IMR-90 (cell line): ENCODE data around the gene SSBP2. TPM values are rescaled to one million over a fixed set of nuclear protein-coding genes. Genes with fewer than 3 reads are reported as not detected.

Experiments used
- ATAC-seq: fragments of 200-7000 bp; cut with Tn5 transposase; 2 replicates; pipeline ENCODE4 v1.9.1; 2020; ENCODE audit warnings: low read depth, mild to moderate bottlenecking, moderate library complexity
- BruUV-seq: library from RNA; stranded (reverse); fragments of 400-500 nt; replicated peaks from 2 replicates; lab custom pipeline; 2021; lab: Mats Ljungman, UMichigan
- CTCF ChIA-PET: fragments of 300-600 bp; formaldehyde crosslinking; extraction: SDS; loops from one replicate; lab custom pipeline; 2021; ENCODE audit warnings: antibody characterized with exemption; lab: Yijun Ruan, JAX
- POLR2A ChIA-PET: fragments of 300-600 bp; sonication (Branson Sonifier 250); formaldehyde crosslinking; loops from one replicate; lab custom pipeline; 2022; ENCODE audit warnings: antibody characterized with exemption; ENCODE audit not compliant: unreplicated experiment; lab: Charles Lee
- DNase-seq: peaks from one replicate; pipeline ENCODE4 v3.0.0; 2013
- H2AFZ ChIP-seq: replicated peaks from 2 replicates; pipeline ENCODE3; 2013; ENCODE audit warnings: low read length, mild to moderate bottlenecking; ENCODE audit not compliant: poor library complexity
- H2AK5ac ChIP-seq: 2 replicates; pipeline ENCODE4 v1.6.1; 2013; ENCODE audit warnings: low read depth, low read length, inconsistent platforms
- H2AK9ac ChIP-seq: replicated peaks from 2 replicates; pipeline ENCODE3; 2013; ENCODE audit warnings: mild to moderate bottlenecking, low read depth, low read length, moderate library complexity; ENCODE audit not compliant: poor library complexity
- H2BK120ac ChIP-seq: 2 replicates; pipeline ENCODE4 v1.6.1; 2013; ENCODE audit warnings: low read depth, low read length, inconsistent platforms
- H2BK15ac ChIP-seq: 3 replicates; pipeline ENCODE4 v1.6.1; 2013; ENCODE audit warnings: low read depth, low read length, inconsistent platforms
- H2BK20ac ChIP-seq: 2 replicates; pipeline ENCODE4 v1.6.1; 2013; ENCODE audit warnings: low read depth, mild to moderate bottlenecking, inconsistent platforms, low read length, moderate library complexity
- H2BK5ac ChIP-seq: 2 replicates; pipeline ENCODE4 v1.6.1; 2013; ENCODE audit warnings: mild to moderate bottlenecking, low read depth, low read length, inconsistent platforms; ENCODE audit not compliant: poor library complexity, severe bottlenecking
- H3K14ac ChIP-seq: replicated peaks from 2 replicates; pipeline ENCODE4 v1.6.1; 2013; ENCODE audit warnings: low read depth, low read length, inconsistent platforms
- H3K18ac ChIP-seq: 2 replicates; pipeline ENCODE4 v1.6.1; 2013; ENCODE audit warnings: low read depth, low read length, control low read depth
- H3K23ac ChIP-seq: 2 replicates; pipeline ENCODE4 v1.6.1; 2013; ENCODE audit warnings: low read depth, low read length, inconsistent platforms
- H3K27ac ChIP-seq: 2 replicates; pipeline ENCODE4 v1.5.1; 2013; ENCODE audit warnings: mild to moderate bottlenecking, control low read depth, low read length; ENCODE audit not compliant: insufficient read depth
- H3K27me3 ChIP-seq: 2 replicates; pipeline ENCODE4 v1.6.1; 2013; ENCODE audit warnings: low read length; ENCODE audit not compliant: control insufficient read depth, insufficient read depth
- H3K36me3 ChIP-seq: 2 replicates; pipeline ENCODE4 v1.6.1; 2013; ENCODE audit warnings: low read length, mixed read lengths; ENCODE audit not compliant: control insufficient read depth, insufficient read depth
- H3K4ac ChIP-seq: 2 replicates; pipeline ENCODE4 v1.6.1; 2013; ENCODE audit warnings: low read depth, low read length, inconsistent platforms
- H3K4me1 ChIP-seq: 2 replicates; pipeline ENCODE4 v1.6.1; 2013; ENCODE audit warnings: low read length, mixed read lengths; ENCODE audit not compliant: control insufficient read depth, insufficient read depth
- H3K4me2 ChIP-seq: 2 replicates; pipeline ENCODE4 v1.6.1; 2013; ENCODE audit warnings: low read depth, mild to moderate bottlenecking, control low read depth, low read length, moderate library complexity
- H3K4me3 ChIP-seq: 2 replicates; pipeline ENCODE4 v1.5.1; 2013; ENCODE audit warnings: low read depth, mild to moderate bottlenecking, control low read depth, low read length, moderate library complexity; ENCODE audit not compliant: insufficient read depth
- H3K56ac ChIP-seq: 2 replicates; pipeline ENCODE4 v1.6.1; 2013; ENCODE audit warnings: low read length, inconsistent platforms; ENCODE audit not compliant: insufficient read depth; ENCODE audit errors: extremely low read depth
- H3K79me1 ChIP-seq, 2 experiments: 2 replicates each; pipeline ENCODE4 v1.6.1; 2013; ENCODE audit warnings: low read length in 2 of 2, inconsistent platforms in 1 of 2, low read depth in 1 of 2
- H3K9ac ChIP-seq: 2 replicates; pipeline ENCODE4 v1.6.1; 2013; ENCODE audit warnings: low read depth, low read length, control low read depth
- H3K9me1 ChIP-seq: 2 replicates; pipeline ENCODE4 v1.6.1; 2013; ENCODE audit warnings: low read length, inconsistent platforms; ENCODE audit not compliant: insufficient read depth
- H3K9me3 ChIP-seq: 2 replicates; pipeline ENCODE4 v1.6.1; 2013; ENCODE audit warnings: low read length; ENCODE audit not compliant: control insufficient read depth, insufficient read depth
- H4K20me1 ChIP-seq: 2 replicates; pipeline ENCODE4 v1.6.1; 2013; ENCODE audit warnings: low read length, inconsistent platforms; ENCODE audit not compliant: insufficient read depth
- H4K5ac ChIP-seq: 2 replicates; pipeline ENCODE4 v1.6.1; 2013; ENCODE audit warnings: mild to moderate bottlenecking, low read depth, low read length, control low read depth
- H4K8ac ChIP-seq, 2 experiments: 2 replicates each; pipeline ENCODE4 v1.6.1; 2013; ENCODE audit warnings: low read depth in 2 of 2, low read length in 2 of 2, control low read depth in 1 of 2, inconsistent platforms in 1 of 2
- H4K91ac ChIP-seq: 2 replicates; pipeline ENCODE4 v1.6.1; 2013; ENCODE audit warnings: low read depth, low read length, inconsistent platforms; ENCODE audit not compliant: insufficient read depth
- BHLHE40 ChIP-seq: fragments of 150-350 bp; IDR thresholded peaks from 2 replicates; pipeline ENCODE4 v1.6.1; 2016; ENCODE audit warnings: mild to moderate bottlenecking, low read depth, low read length
- CEBPB ChIP-seq: IDR thresholded peaks from 2 replicates; pipeline ENCODE4 v1.6.1; 2012; ENCODE audit warnings: low read depth, low read length, improper control_type of control experiment
- CHD1 ChIP-seq: IDR thresholded peaks from 2 replicates; pipeline ENCODE4 v1.6.1; 2012; ENCODE audit warnings: low read depth, low read length, improper control_type of control experiment
- CTCF ChIP-seq: conservative IDR thresholded peaks from 2 replicates; pipeline ENCODE4 v1.5.1; 2012; ENCODE audit warnings: mild to moderate bottlenecking, low read depth, low read length, improper control_type of control experiment
- ELK1 ChIP-seq: fragments of 150-350 bp; IDR thresholded peaks from 2 replicates; pipeline ENCODE4 v1.6.1; 2016; ENCODE audit warnings: low read depth, mild to moderate bottlenecking, low read length, moderate library complexity, borderline replicate concordance
- FOS ChIP-seq: fragments of 150-350 bp; IDR thresholded peaks from 2 replicates; pipeline ENCODE4 v1.6.1; 2016; ENCODE audit warnings: low read depth, low read length
- MAFK ChIP-seq: IDR thresholded peaks from 2 replicates; pipeline ENCODE4 v1.6.1; 2012; ENCODE audit warnings: low read depth, low read length, improper control_type of control experiment
- MAZ ChIP-seq: IDR thresholded peaks from 2 replicates; pipeline ENCODE4 v1.6.1; 2012; ENCODE audit warnings: low read depth, mild to moderate bottlenecking, low read length, improper control_type of control experiment, moderate library complexity, borderline replicate concordance
- MXI1 ChIP-seq: IDR thresholded peaks from 2 replicates; pipeline ENCODE4 v1.6.1; 2012; ENCODE audit warnings: low read depth, mild to moderate bottlenecking, low read length, moderate library complexity, borderline replicate concordance
- NFE2L2 ChIP-seq: fragments of 150-350 bp; IDR thresholded peaks from 2 replicates; pipeline ENCODE4 v1.6.1; 2016; ENCODE audit warnings: low read depth, mild to moderate bottlenecking, low read length
- POLR2A ChIP-seq: IDR thresholded peaks from 2 replicates; pipeline ENCODE4 v1.6.1; 2012; ENCODE audit warnings: mild to moderate bottlenecking, low read depth, low read length
- RAD21 ChIP-seq: IDR thresholded peaks from 2 replicates; pipeline ENCODE4 v1.6.1; 2012; ENCODE audit warnings: low read length, improper control_type of control experiment
- RCOR1 ChIP-seq: IDR thresholded peaks from 2 replicates; pipeline ENCODE4 v1.6.1; 2012; ENCODE audit warnings: mild to moderate bottlenecking, low read length, improper control_type of control experiment; ENCODE audit not compliant: insufficient replicate concordance
- RFX5 ChIP-seq: IDR thresholded peaks from 2 replicates; pipeline ENCODE4 v1.8.0; 2012; ENCODE audit warnings: low read depth, mild to moderate bottlenecking, low read length, moderate library complexity
- SMC3 ChIP-seq: fragments of 150-350 bp; IDR thresholded peaks from 2 replicates; pipeline ENCODE4 v1.6.1; 2016; ENCODE audit warnings: low read depth, mild to moderate bottlenecking, antibody characterized with exemption, low read length, moderate library complexity
- USF2 ChIP-seq: fragments of 150-350 bp; IDR thresholded peaks from 2 replicates; pipeline ENCODE4 v1.6.1; 2017; ENCODE audit warnings: mild to moderate bottlenecking, antibody characterized with exemption, low read length, low read depth
- WGBS, 2 experiments: methylation state at CpG; one replicate each; pipeline versions ENCODE4 v1.1.5 to v1.1.7; 2013; ENCODE audit warnings: missing lambda C conversion rate in 2 of 2; ENCODE audit not compliant: insufficient read length in 1 of 2; ENCODE audit errors: extremely low coverage in 2 of 2; 5-methylcytosine and 5-hydroxymethylcytosine counted together
- dilution Hi-C: fragments of 300-500 bp; cut with HindIII; formaldehyde crosslinking; loops from one replicate; pipeline ENCODE4 v1.14.3; 2018; ENCODE audit warnings: low sequenced_read_pairs; ENCODE audit not compliant: unreplicated experiment
- in situ Hi-C: fragments of 300-500 bp; cut with MboI; formaldehyde crosslinking; loops from 3 replicates; pipeline ENCODE4 v1.14.3; 2019; ENCODE audit warnings: low sequenced_read_pairs, inconsistent platforms, mixed read lengths
- intact Hi-C: fragments of 100-400 bp; cut with micrococcal nuclease; formaldehyde crosslinking; loops from 2 replicates; pipeline ENCODE4 v1.10.0; 2022
- polyA plus RNA-seq, 3 experiments: library from polyadenylated mRNA; depleted of rRNA; stranded (reverse); fragments of >200 nt; gene quantifications; 2 replicates each; pipeline ENCODE4 v1.2.3, GENCODE V29; 2012; ENCODE audit warnings: low replicate concordance in 1 of 3
- total RNA-seq: library from RNA; depleted of rRNA; stranded (reverse); fragments of >200 nt; gene quantifications from 2 replicates; pipeline ENCODE4 v1.2.3, GENCODE V29; 2012

The SSBP2 gene
- total and polyA plus RNA-seq, 2 of the 4 experiments (the other 2 are of a cell fraction): 38.4 to 42.7 TPM

GRCh38 chr5:81783401-81783800 lies 32.5 kb upstream of the SSBP2 start:
- Histone ChIP-seq H4K91ac (0 out of 2 replicates have a peak overlapping the region, but pooled peaks have one; percentile 4), H3K9me1 (peaks cover 2% of the 10 kb centered on the region; the same call in 1 of the 2 replicates), H3K23ac (no peak overlapping the region), H4K8ac (0 out of 4 replicates have a peak overlapping the region, but pooled peaks of 1 of the 2 experiments have one; percentile 2), H3K56ac (no peak overlapping the region), H2AFZ (no peak overlapping the region), H3K36me3 (no peaks in the 10 kb centered on the region), H3K4me1 (peaks cover 13% of the 10 kb centered on the region), H2BK20ac (no peak overlapping the region), H3K14ac (no peak overlapping the region; the same call in 1 of the 2 replicates), H2BK5ac (no peak overlapping the region), H3K9ac (peak overlapping the region; percentile 43; the same call in 1 of the 2 replicates), H2BK120ac (no peak overlapping the region), H3K18ac (peak overlapping the region; percentile 48), H3K27ac (no peak overlapping the region), H2AK5ac (no peak overlapping the region), H2AK9ac (no peak overlapping the region), H3K79me1 (no peaks in the 10 kb centered on the region), H2BK15ac (no peak overlapping the region), H3K4me3 (no peak overlapping the region), H3K4ac (no peak overlapping the region), H4K5ac (no peak overlapping the region), H3K4me2 (peak overlapping the region; percentile 8), H4K20me1 (no peaks in the 10 kb centered on the region), H3K27me3 (no peaks in the 10 kb centered on the region), H3K9me3 (no peaks in the 10 kb centered on the region)
- ATAC-seq (no peak), DNase-seq (no peak)
- in situ Hi-C loops (no loop called here), intact Hi-C loops (no loop called here), dilution Hi-C loops (no loop called here)
- no TSS peak for BruUV-seq
- ChIA-PET CTCF (no interaction called here), POLR2A (no interaction called here)
- no peak for TF ChIP-seq RCOR1
- TF ChIP-seq ELK1: no peak
- TF ChIP-seq RFX5: no peak
- TF ChIP-seq MAZ: no peak
- no peak for TF ChIP-seq CHD1
- no peak for TF ChIP-seq NFE2L2
- TF ChIP-seq MAFK: no peak
- no peak for TF ChIP-seq CTCF
- TF ChIP-seq USF2: no peak
- no peak for TF ChIP-seq CEBPB
- TF ChIP-seq RAD21: no peak
- no peak for TF ChIP-seq MXI1
- TF ChIP-seq POLR2A: no peak
- no peak for TF ChIP-seq FOS
- no peak for TF ChIP-seq BHLHE40
- no peak for TF ChIP-seq SMC3
- WGBS, 2 experiments: no CpG with 5 or more reads among the region's 3 CpGs
